ENCODE data around the gene FOXC1. TPM values are rescaled to one million over a fixed set of nuclear protein-coding genes. Genes with fewer than 3 reads are reported as not detected.

Gene FOXC1
- total and polyA plus RNA-seq, 9 of the 15 experiments (the other 6 are each of a cell fraction or from before 2014, with no cell fraction given): not detected

GRCh38 chr6:1639430-1639829, 29.7 kb downstream of the FOXC1 start (continued):
- TF ChIP-seq CUX1 (CRISPR knock-in tag; IDR thresholded peaks at IDR 0.05): no peak
- no peak for TF ChIP-seq POLR2A (conservative IDR thresholded peaks at IDR 0.05)

GRCh38 chr6:1640476-1640875, 30.8 kb downstream of the FOXC1 start:
- no peak for DNase-seq (ENCODE audit: extremely low read depth in 1 of 4, low spot score in 3 of 4)
- CTCF ChIA-PET (ENCODE audit: low intra/inter-chr PET ratio): no interaction called here
- POLR2A ChIA-PET: interaction anchor here (0.6 to 1.4 kb wide), 2 partner anchors 11 to 93 kb away, joined by 3 read pairs; no protein-coding TSS in a partner anchor

More at GRCh38 chr6:1640476-1640875, 30.8 kb downstream of the FOXC1 start:
- Histone ChIP-seq H4K20me1 (replicated peaks; ENCODE audit: control insufficient read depth, insufficient read depth, low read length) (peaks cover 23% of the 10 kb centered on the region), H3K4me1 (replicated peaks in 1 of 2; ENCODE audit: control insufficient read depth in 2 of 2, insufficient read depth in 2 of 2, low read length in 2 of 2) (peaks cover 0 to 8% of the 10 kb centered on the region in 2 experiments; a peak in 1 of 5 replicates), H3K27ac (ENCODE audit: extremely low read depth, low read depth, low read length) (no peak overlapping the region), H3K27me3 (ENCODE audit: control insufficient read depth in 2 of 2, insufficient read depth in 2 of 2, low read length in 2 of 2) (peaks cover 12 to 80% of the 10 kb centered on the region in 2 experiments; a peak in 4 of 5 replicates), H2AFZ (ENCODE audit: low read depth, low read length) (no peak overlapping the region), H3K9me1 (ENCODE audit: control insufficient read depth, insufficient read depth, low read length) (no peaks in the 10 kb centered on the region), H3K79me2 (ENCODE audit: control insufficient read depth, insufficient read depth, low read length) (no peaks in the 10 kb centered on the region), H3K4me3 (no peak overlapping the region), H3K9me3 (replicated peaks; ENCODE audit: control insufficient read depth, insufficient read depth, low read depth, low read length) (no peaks in the 10 kb centered on the region), H3K36me3 (ENCODE audit: control insufficient read depth, insufficient read depth, low read length) (no peaks in the 10 kb centered on the region), H3K4me2 (ENCODE audit: insufficient read depth, low read length) (no peak overlapping the region), H3K9ac (ENCODE audit: insufficient read depth in 1 of 2, low read depth in 2 of 2, low read length in 2 of 2) (no peak overlapping the region)
- in situ Hi-C loops (cut with MboI) (no loop called here), intact Hi-C loops (cut with micrococcal nuclease) (no loop called here)
- BruUV-seq (replicated peaks): no TSS peak
- TF ChIP-seq SAFB (IDR thresholded peaks at IDR 0.05; ENCODE audit: borderline replicate concordance, low read depth, low read length): no peak
- TF ChIP-seq NUFIP1 (IDR thresholded peaks at IDR 0.05; ENCODE audit: partially characterized antibody): no peak
- no peak for ATAC-seq
- no peak for FAIRE-seq
- WGBS (ENCODE audit: insufficient coverage, low coverage, missing lambda C conversion rate): 7% methylated on average over 8 of the region's 8 CpGs

Measured in K562 (cell line).